Ishikawa (cell line): ENCODE results near the gene ENOX1.

Source experiments
- CEBPB ChIP-seq: IDR thresholded peaks from 2 replicates; pipeline ENCODE4 v1.6.1; 2012
- CREB1 ChIP-seq: IDR thresholded peaks from 2 replicates; pipeline ENCODE4 v1.6.1; 2012; ENCODE audit warnings: low read depth
- EGR1 ChIP-seq: IDR thresholded peaks from 2 replicates; pipeline ENCODE4 v1.6.1; 2012
- EP300 ChIP-seq: IDR thresholded peaks from 2 replicates; pipeline ENCODE4 v1.6.1; 2012; ENCODE audit warnings: borderline replicate concordance
- FOXM1 ChIP-seq: IDR thresholded peaks from 2 replicates; pipeline ENCODE4 v1.6.1; 2012; ENCODE audit warnings: low read depth, borderline replicate concordance
- MAX ChIP-seq: IDR thresholded peaks from 2 replicates; pipeline ENCODE4 v1.6.1; 2012
- NFIC ChIP-seq: IDR thresholded peaks from 2 replicates; pipeline ENCODE4 v1.6.1; 2012
- RAD21 ChIP-seq: IDR thresholded peaks from 2 replicates; pipeline ENCODE4 v1.6.1; 2012; ENCODE audit warnings: low read depth
- REST ChIP-seq: IDR thresholded peaks from 2 replicates; pipeline ENCODE4 v1.6.1; 2012; ENCODE audit warnings: low read depth, mild to moderate bottlenecking
- TAF1 ChIP-seq: IDR thresholded peaks from 2 replicates; pipeline ENCODE4 v1.6.1; 2012; ENCODE audit warnings: low read depth, mild to moderate bottlenecking
- TCF12 ChIP-seq: IDR thresholded peaks from 2 replicates; pipeline ENCODE4 v1.6.1; 2012; ENCODE audit warnings: low read depth
- TEAD4 ChIP-seq: IDR thresholded peaks from 2 replicates; pipeline ENCODE4 v1.6.1; 2012
- USF1 ChIP-seq: IDR thresholded peaks from 2 replicates; pipeline ENCODE4 v1.6.1; 2012
- YY1 ChIP-seq: IDR thresholded peaks from 2 replicates; pipeline ENCODE4 v1.6.1; 2012; ENCODE audit warnings: low read depth
- ZBTB7A ChIP-seq: IDR thresholded peaks from 2 replicates; pipeline ENCODE4 v1.6.1; 2012; ENCODE audit warnings: low read depth

The ENOX1 gene

GRCh38 chr13:43195112-43195511 is 591.7 kb downstream of the ENOX1 start:
- TF ChIP-seq RAD21, result no peak

GRCh38 chr13:43193789-43194420 is 592.9 kb downstream of the ENOX1 start:
- no peak for TF ChIP-seq FOXM1
- no peak for TF ChIP-seq YY1
- no peak for TF ChIP-seq EP300
- TF ChIP-seq EGR1, result no peak
- no peak for TF ChIP-seq CREB1
- TF ChIP-seq REST, result no peak
- no peak for TF ChIP-seq MAX
- no peak for TF ChIP-seq ZBTB7A
- TF ChIP-seq TAF1, result no peak
- TF ChIP-seq RAD21, result no peak
- TF ChIP-seq TCF12, result no peak
- no peak for TF ChIP-seq CEBPB
- no peak for TF ChIP-seq USF1
- no peak for TF ChIP-seq NFIC
- TF ChIP-seq TEAD4, result no peak

- TF ChIP-seq CEBPB (no peak), USF1 (no peak), ZBTB7A (no peak), REST (no peak), TAF1 (no peak), MAX (no peak), YY1 (no peak), FOXM1 (no peak)
Observed at GRCh38 chr13:43191546-43191945, 595.2 kb downstream of the ENOX1 start.

GRCh38 chr13:43185226-43185625 is 601.5 kb downstream of the ENOX1 start:
- TF ChIP-seq CREB1 (no peak), NFIC (no peak), FOXM1 (no peak), TAF1 (no peak), EP300 (no peak), CEBPB (no peak), MAX (no peak), YY1 (no peak), REST (no peak), ZBTB7A (no peak)

GRCh38 chr13:43180837-43181236 is 605.9 kb downstream of the ENOX1 start:
- TF ChIP-seq CREB1 (no peak), ZBTB7A (no peak), YY1 (no peak), MAX (no peak), USF1 (no peak), REST (no peak), EGR1 (no peak)
